Measurements from ENCODE around the gene PTPN6. TPM values are rescaled to one million over a fixed set of nuclear protein-coding genes. Genes with fewer than 3 reads are reported as not detected.

PTPN6 gene
- total and polyA plus RNA-seq, 4 donors, result 5.7 to 9.3 (median 8.2) TPM

GRCh38 chr12:6967651-6968100 lies 16.5 kb downstream of the PTPN6 start:
- Histone ChIP-seq H3K4me1 (ENCODE audit: control insufficient read depth, insufficient read depth, low read length) (peaks cover 28% of the 10 kb centered on the region), H3K4me3 (ENCODE audit: low read depth, low read length) (no peak overlapping the region), H3K9me3 (ENCODE audit: control insufficient read depth, insufficient read depth, low read length) (no peaks in the 10 kb centered on the region), H3K36me3 (ENCODE audit: control insufficient read depth, insufficient read depth, low read length) (peaks cover 50% of the 10 kb centered on the region), H3K27ac (ENCODE audit: low read depth, low read length) (no peak overlapping the region), H3K27me3 (ENCODE audit: control insufficient read depth, insufficient read depth, low read length) (no peaks in the 10 kb centered on the region)
- DNase-seq (ENCODE audit: low read depth in 4 of 6, low spot score in 6 of 6), result no peak
- WGBS (ENCODE audit: insufficient coverage), result 90% methylated on average over 4 of the region's 10 CpGs

GRCh38 chr12:6968426-6968825 lies 17.3 kb downstream of the PTPN6 start:
- peaks cover 25% of the 10 kb centered on the region for H3K4me1 ChIP-seq (ENCODE audit: control insufficient read depth, insufficient read depth, low read length)
- H3K27me3 ChIP-seq (ENCODE audit: control insufficient read depth, insufficient read depth, low read length), result no peaks in the 10 kb centered on the region
- WGBS (ENCODE audit: insufficient coverage), result 91% methylated on average over 8 of the region's 9 CpGs
- H3K4me3 ChIP-seq (ENCODE audit: low read depth, low read length), result no peak overlapping the region
- DNase-seq (ENCODE audit: low read depth in 4 of 6, low spot score in 6 of 6), result no peak
- H3K9me3 ChIP-seq (ENCODE audit: control insufficient read depth, insufficient read depth, low read length), result no peaks in the 10 kb centered on the region
- peaks cover 49% of the 10 kb centered on the region for H3K36me3 ChIP-seq (ENCODE audit: control insufficient read depth, insufficient read depth, low read length)
- no peak overlapping the region for H3K27ac ChIP-seq (ENCODE audit: low read depth, low read length)

- no peaks in the 10 kb centered on the region for H3K27me3 ChIP-seq (ENCODE audit: control insufficient read depth, insufficient read depth, low read length)
- peak overlapping the region; percentile 100 for H3K4me3 ChIP-seq (ENCODE audit: low read depth, low read length)
- no peaks in the 10 kb centered on the region for H3K9me3 ChIP-seq (ENCODE audit: control insufficient read depth, insufficient read depth, low read length)
- peak overlapping the region; percentile 92 for H3K27ac ChIP-seq (ENCODE audit: low read depth, low read length)
- DNase-seq (ENCODE audit: low read depth in 4 of 6, low spot score in 6 of 6), result no peak
- peaks cover 56% of the 10 kb centered on the region for H3K36me3 ChIP-seq (ENCODE audit: control insufficient read depth, insufficient read depth, low read length)
- H3K4me1 ChIP-seq (ENCODE audit: control insufficient read depth, insufficient read depth, low read length), result peaks cover 19% of the 10 kb centered on the region
- under 1% methylated on average over 31 of the region's 31 CpGs for WGBS (ENCODE audit: insufficient coverage)
These were observed 19.0 kb downstream of the PTPN6 start for GRCh38 chr12:6970096-6970527.

DNA sequence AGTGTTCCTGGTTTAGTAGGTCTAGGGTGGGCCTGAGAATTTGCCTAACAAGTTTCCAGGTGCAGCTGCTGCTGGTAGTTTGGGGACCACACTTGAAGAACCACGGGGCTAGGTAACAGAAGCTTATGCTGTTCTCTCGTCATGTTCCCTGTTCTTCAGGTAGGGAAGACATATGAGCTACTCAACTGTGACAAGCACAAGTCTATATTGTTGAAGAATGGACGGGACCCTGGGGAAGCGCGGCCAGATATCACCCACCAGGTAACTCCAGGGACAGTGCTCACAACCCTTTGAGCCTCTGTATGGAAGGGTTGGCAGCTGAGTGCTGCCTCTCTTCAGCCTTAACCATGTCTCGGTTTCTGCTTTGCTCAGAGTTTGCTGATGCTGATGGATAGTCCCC lies 23.0 kb downstream of the PTPN6 start:
- peaks cover 15% of the 10 kb centered on the region for H3K4me1 ChIP-seq (ENCODE audit: control insufficient read depth, insufficient read depth, low read length)
- peaks cover 54% of the 10 kb centered on the region for H3K36me3 ChIP-seq (ENCODE audit: control insufficient read depth, insufficient read depth, low read length)
- H3K9me3 ChIP-seq (ENCODE audit: control insufficient read depth, insufficient read depth, low read length), result no peaks in the 10 kb centered on the region
- no peaks in the 10 kb centered on the region for H3K27me3 ChIP-seq (ENCODE audit: control insufficient read depth, insufficient read depth, low read length)
- no peak overlapping the region for H3K4me3 ChIP-seq (ENCODE audit: low read depth, low read length)
- H3K27ac ChIP-seq (ENCODE audit: low read depth, low read length), result no peak overlapping the region
- no peak for DNase-seq (ENCODE audit: low read depth in 4 of 6, low spot score in 6 of 6)
- whole genome bisulfite sequencing (ENCODE audit: insufficient coverage), result 100% methylated on average over 2 of the region's 6 CpGs

GRCh38 chr12:6975297-6976032 lies 24.3 kb downstream of the PTPN6 start:
- DNase-seq (ENCODE audit: low read depth in 4 of 6, low spot score in 6 of 6), result no peak
- peaks cover 64% of the 10 kb centered on the region for H3K36me3 ChIP-seq (ENCODE audit: control insufficient read depth, insufficient read depth, low read length)
- H3K27ac ChIP-seq (ENCODE audit: low read depth, low read length), result no peak overlapping the region
- peaks cover 3% of the 10 kb centered on the region for H3K4me1 ChIP-seq (ENCODE audit: control insufficient read depth, insufficient read depth, low read length)
- no peaks in the 10 kb centered on the region for H3K9me3 ChIP-seq (ENCODE audit: control insufficient read depth, insufficient read depth, low read length)
- no peak overlapping the region for H3K4me3 ChIP-seq (ENCODE audit: low read depth, low read length)
- H3K27me3 ChIP-seq (ENCODE audit: control insufficient read depth, insufficient read depth, low read length), result no peaks in the 10 kb centered on the region
- 80% methylated on average over 1 of the region's 2 CpGs for WGBS (ENCODE audit: insufficient coverage)

- peaks cover 79% of the 10 kb centered on the region for H3K36me3 ChIP-seq (ENCODE audit: control insufficient read depth, insufficient read depth, low read length)
- whole genome bisulfite sequencing (ENCODE audit: insufficient coverage), result 90% methylated on average over 10 of the region's 10 CpGs
- no peak for DNase-seq (ENCODE audit: low read depth in 4 of 6, low spot score in 6 of 6)
- no peaks in the 10 kb centered on the region for H3K27me3 ChIP-seq (ENCODE audit: control insufficient read depth, insufficient read depth, low read length)
- H3K27ac ChIP-seq (ENCODE audit: low read depth, low read length), result no peak overlapping the region
- H3K9me3 ChIP-seq (ENCODE audit: control insufficient read depth, insufficient read depth, low read length), result no peaks in the 10 kb centered on the region
- H3K4me3 ChIP-seq (ENCODE audit: low read depth, low read length), result no peak overlapping the region
- no peaks in the 10 kb centered on the region for H3K4me1 ChIP-seq (ENCODE audit: control insufficient read depth, insufficient read depth, low read length)
These were observed 26.5 kb downstream of the PTPN6 start for GRCh38 chr12:6977653-6978052.

DNA sequence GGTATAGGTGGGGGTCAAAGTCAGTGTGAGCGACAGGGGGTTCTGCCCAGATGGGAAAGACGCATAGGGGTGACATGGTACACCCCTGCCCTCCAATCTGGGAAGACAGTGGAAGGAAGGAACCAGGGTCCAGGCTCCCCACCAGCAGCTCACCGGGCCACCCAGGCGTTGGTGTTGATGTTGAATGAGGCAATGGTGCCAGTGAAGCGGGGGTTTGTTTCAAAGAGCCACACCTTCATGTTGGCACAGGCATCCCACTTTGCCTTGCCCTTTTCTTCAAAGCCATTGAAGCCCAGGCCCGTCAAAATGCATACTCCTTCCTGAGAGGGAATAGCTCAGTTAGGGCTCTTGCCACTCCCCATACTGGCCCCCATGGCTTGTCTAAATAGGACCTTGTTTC lies 27.0 kb downstream of the PTPN6 start:
- Histone ChIP-seq H3K4me3 (ENCODE audit: low read depth, low read length) (no peak overlapping the region), H3K27me3 (ENCODE audit: control insufficient read depth, insufficient read depth, low read length) (no peaks in the 10 kb centered on the region), H3K36me3 (ENCODE audit: control insufficient read depth, insufficient read depth, low read length) (peaks cover 77% of the 10 kb centered on the region), H3K27ac (ENCODE audit: low read depth, low read length) (no peak overlapping the region), H3K9me3 (ENCODE audit: control insufficient read depth, insufficient read depth, low read length) (no peaks in the 10 kb centered on the region), H3K4me1 (ENCODE audit: control insufficient read depth, insufficient read depth, low read length) (no peaks in the 10 kb centered on the region)
- 90% methylated on average over 6 of the region's 6 CpGs for WGBS (ENCODE audit: insufficient coverage)
- DNase-seq (ENCODE audit: low read depth in 4 of 6, low spot score in 6 of 6), result no peak

DNA sequence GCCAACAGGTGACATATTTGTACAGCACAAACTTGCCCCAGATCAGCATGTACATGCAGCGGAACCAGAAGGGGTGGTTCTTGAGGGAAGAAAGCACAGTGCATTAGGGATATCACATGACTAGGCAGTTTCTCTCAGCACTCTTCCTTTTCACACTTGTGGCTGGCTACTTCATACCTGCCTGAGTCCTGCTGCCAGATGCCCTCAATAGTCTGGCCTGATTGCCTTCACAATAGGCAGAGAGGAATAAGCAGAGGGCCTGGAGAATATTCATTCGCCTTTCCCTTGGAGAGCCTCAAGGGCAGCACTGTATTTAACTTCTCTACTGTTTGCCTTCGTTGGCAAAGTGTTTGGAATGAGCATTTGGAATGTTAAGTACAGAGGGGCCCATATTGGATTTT lies 27.5 kb downstream of the PTPN6 start:
- Histone ChIP-seq H3K4me3 (ENCODE audit: low read depth, low read length) (no peak overlapping the region), H3K27ac (ENCODE audit: low read depth, low read length) (no peak overlapping the region), H3K9me3 (ENCODE audit: control insufficient read depth, insufficient read depth, low read length) (no peaks in the 10 kb centered on the region), H3K36me3 (ENCODE audit: control insufficient read depth, insufficient read depth, low read length) (peaks cover 76% of the 10 kb centered on the region), H3K27me3 (ENCODE audit: control insufficient read depth, insufficient read depth, low read length) (no peaks in the 10 kb centered on the region), H3K4me1 (ENCODE audit: control insufficient read depth, insufficient read depth, low read length) (no peaks in the 10 kb centered on the region)
- no peak for DNase-seq (ENCODE audit: low read depth in 4 of 6, low spot score in 6 of 6)
- WGBS (ENCODE audit: insufficient coverage), result 73% methylated on average over 3 of the region's 3 CpGs

- Histone ChIP-seq H3K36me3 (ENCODE audit: control insufficient read depth, insufficient read depth, low read length) (peaks cover 72% of the 10 kb centered on the region), H3K4me1 (ENCODE audit: control insufficient read depth, insufficient read depth, low read length) (no peaks in the 10 kb centered on the region), H3K9me3 (ENCODE audit: control insufficient read depth, insufficient read depth, low read length) (no peaks in the 10 kb centered on the region), H3K4me3 (ENCODE audit: low read depth, low read length) (no peak overlapping the region), H3K27me3 (ENCODE audit: control insufficient read depth, insufficient read depth, low read length) (no peaks in the 10 kb centered on the region), H3K27ac (ENCODE audit: low read depth, low read length) (no peak overlapping the region)
- WGBS (ENCODE audit: insufficient coverage), result 94% methylated on average over 6 of the region's 6 CpGs
- no peak for DNase-seq (ENCODE audit: low read depth in 4 of 6, low spot score in 6 of 6)
These were observed 27.9 kb downstream of the PTPN6 start for GRCh38 chr12:6979021-6979420.

GRCh38 chr12:6979453-6979852 lies 28.3 kb downstream of the PTPN6 start:
- Histone ChIP-seq H3K27me3 (ENCODE audit: control insufficient read depth, insufficient read depth, low read length) (no peaks in the 10 kb centered on the region), H3K4me1 (ENCODE audit: control insufficient read depth, insufficient read depth, low read length) (no peaks in the 10 kb centered on the region), H3K36me3 (ENCODE audit: control insufficient read depth, insufficient read depth, low read length) (peaks cover 69% of the 10 kb centered on the region), H3K4me3 (ENCODE audit: low read depth, low read length) (no peak overlapping the region), H3K9me3 (ENCODE audit: control insufficient read depth, insufficient read depth, low read length) (no peaks in the 10 kb centered on the region), H3K27ac (ENCODE audit: low read depth, low read length) (no peak overlapping the region)
- WGBS (ENCODE audit: insufficient coverage), result 78% methylated on average over 1 of the region's 3 CpGs
- DNase-seq (ENCODE audit: low read depth in 4 of 6, low spot score in 6 of 6), result no peak

Data from spinal cord (tissue), 10 donors.